ENCODE data around the gene IGFALS. TPM values are rescaled to one million over a fixed set of nuclear protein-coding genes. Genes with fewer than 3 reads are reported as not detected.

Gene IGFALS
- total RNA-seq, 4 donors from 2014 or later, result 0.47 to 1.1 (median 0.67) TPM; not detected in 1

DNA sequence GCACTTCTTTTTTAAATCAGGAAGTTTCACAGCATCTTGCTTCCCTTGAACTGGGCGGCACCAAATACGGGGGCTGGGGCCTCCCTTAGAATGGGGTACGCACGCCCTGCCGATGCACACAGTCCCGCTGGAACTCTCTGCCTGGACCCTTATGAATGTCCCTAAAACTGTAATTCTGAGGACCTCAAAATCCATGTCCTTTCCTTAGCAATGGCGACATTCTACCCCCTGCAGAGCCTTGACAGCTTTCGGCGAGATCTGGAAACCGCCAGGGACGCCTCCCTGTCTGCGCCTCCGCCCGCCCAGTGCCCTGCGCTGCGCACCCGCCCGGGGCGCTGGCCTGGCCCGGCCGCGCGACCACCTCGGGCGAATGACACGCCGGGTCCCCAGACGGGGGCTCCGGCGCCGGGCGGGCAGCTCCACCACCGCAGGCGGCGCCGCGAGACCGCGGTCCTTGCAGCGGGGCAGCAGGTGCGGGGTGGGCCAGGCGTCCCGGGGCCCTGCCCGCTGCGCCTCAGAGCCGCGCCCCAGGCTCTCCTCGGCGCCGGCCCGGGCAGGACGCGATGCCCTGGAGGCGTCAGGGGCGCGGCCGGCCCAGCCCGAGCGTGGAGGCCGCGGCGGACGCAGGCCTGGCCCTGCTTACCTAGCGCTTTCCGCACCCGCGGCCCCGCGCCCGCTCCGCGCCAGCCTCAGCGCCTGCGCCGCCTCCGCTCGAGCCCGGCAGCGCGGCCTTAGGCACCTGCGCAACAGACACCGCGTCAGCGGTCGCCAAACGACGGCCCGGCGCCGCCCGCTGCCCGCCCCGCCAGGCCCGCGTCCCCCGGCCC is 32.6 kb upstream of the IGFALS start:
- ATAC-seq, result peak; percentile 77
- whole genome bisulfite sequencing, 2 donors (ENCODE audit: low coverage in 1 of 2), result 15% methylated on average over 6 of the region's 96 CpGs; no CpG with 5 or more reads in 1 of the 2 donors

DNA sequence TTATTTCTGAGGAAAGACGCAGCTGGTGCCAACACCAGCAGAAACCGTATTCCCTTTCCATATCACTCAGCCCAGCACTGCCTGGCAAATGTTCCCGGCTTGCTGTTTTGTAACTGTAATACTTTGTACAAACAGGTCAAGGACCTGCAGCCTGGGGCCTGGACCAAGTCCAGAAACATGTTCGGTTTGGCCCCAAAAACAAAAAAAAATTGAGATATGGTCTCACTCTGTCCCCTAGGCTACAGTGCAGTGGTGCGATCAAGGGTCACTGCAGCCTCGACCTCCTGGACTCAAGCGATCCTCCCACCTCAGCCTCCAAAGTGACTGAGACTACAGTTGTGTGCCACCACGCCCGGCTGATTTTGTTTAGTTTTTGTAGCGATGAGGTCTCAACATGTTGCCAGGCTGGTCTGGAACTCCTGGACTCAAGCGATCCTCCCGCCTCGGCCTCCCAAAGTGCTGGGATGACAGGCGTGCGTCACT is 31.9 kb upstream of the IGFALS start:
- Histone ChIP-seq H3K4me1 (peaks cover 0 to 73% (median 23%) of the 10 kb centered on the region in 3 donors), H3K27ac (peak overlapping the region in 3 of 4 donors; percentile 91 to 96 (median 92)), H3K27me3 (no peaks in the 10 kb centered on the region), H3K36me3 (peaks cover 0 to 31% of the 10 kb centered on the region in 2 donors), H3K4me3 (peak overlapping the region; percentile 57 to 79), H3K9me3 (no peaks in the 10 kb centered on the region)
- WGBS, 2 donors (ENCODE audit: low coverage in 1 of 2), result 50 to 67% methylated on average over 5 to 7 of the region's 15 CpGs
- ATAC-seq, result no peak
- no peak for TF ChIP-seq POLR2AphosphoS5 (IDR thresholded peaks at IDR 0.05)
- no peak for TF ChIP-seq EP300 (IDR thresholded peaks at IDR 0.05)
- no peak for TF ChIP-seq POLR2A (IDR thresholded peaks at IDR 0.05)
- TF ChIP-seq, protein P1, sequence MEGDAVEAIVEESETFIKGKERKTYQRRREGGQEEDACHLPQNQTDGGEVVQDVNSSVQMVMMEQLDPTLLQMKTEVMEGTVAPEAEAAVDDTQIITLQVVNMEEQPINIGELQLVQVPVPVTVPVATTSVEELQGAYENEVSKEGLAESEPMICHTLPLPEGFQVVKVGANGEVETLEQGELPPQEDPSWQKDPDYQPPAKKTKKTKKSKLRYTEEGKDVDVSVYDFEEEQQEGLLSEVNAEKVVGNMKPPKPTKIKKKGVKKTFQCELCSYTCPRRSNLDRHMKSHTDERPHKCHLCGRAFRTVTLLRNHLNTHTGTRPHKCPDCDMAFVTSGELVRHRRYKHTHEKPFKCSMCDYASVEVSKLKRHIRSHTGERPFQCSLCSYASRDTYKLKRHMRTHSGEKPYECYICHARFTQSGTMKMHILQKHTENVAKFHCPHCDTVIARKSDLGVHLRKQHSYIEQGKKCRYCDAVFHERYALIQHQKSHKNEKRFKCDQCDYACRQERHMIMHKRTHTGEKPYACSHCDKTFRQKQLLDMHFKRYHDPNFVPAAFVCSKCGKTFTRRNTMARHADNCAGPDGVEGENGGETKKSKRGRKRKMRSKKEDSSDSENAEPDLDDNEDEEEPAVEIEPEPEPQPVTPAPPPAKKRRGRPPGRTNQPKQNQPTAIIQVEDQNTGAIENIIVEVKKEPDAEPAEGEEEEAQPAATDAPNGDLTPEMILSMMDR (IDR thresholded peaks at IDR 0.05), result no peak

More for the DNA sequence above, 32.6 kb upstream of the IGFALS start:
- Histone ChIP-seq H3K27me3 (no peaks in the 10 kb centered on the region), H3K36me3 (peaks cover 0 to 29% of the 10 kb centered on the region in 2 donors), H3K27ac (peak overlapping the region; percentile 7 to 96 (median 92)), H3K4me1 (peaks cover 0 to 77% (median 23%) of the 10 kb centered on the region in 3 donors), H3K9me3 (no peaks in the 10 kb centered on the region), H3K4me3 (peak overlapping the region; percentile 57 to 79)
- no peak for TF ChIP-seq POLR2A (IDR thresholded peaks at IDR 0.05)
- no peak for TF ChIP-seq POLR2AphosphoS5 (IDR thresholded peaks at IDR 0.05)
- TF ChIP-seq, protein P1 (IDR thresholded peaks at IDR 0.05), result peak in 2 of 4 experiments; percentile 28 to 36

DNA sequence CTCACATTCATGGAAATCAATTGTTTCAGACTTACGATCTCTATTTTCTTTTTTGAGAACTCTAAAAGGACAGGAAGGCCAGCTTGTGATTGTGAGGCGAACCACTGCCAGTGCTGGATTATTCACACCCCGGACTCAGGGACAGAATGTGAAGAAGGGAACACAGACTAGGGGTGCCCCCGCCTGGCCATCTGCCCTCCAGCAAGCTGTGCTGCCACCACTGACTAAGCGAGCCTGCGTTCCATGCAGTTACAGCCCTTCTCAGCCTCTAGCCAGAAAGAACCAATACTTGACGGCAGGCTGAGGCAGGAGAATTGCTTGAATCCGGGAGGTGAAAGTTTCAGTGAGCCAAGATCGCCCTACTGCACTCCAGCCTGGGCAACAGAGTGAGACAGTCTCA is 30.3 kb upstream of the IGFALS start:
- Histone ChIP-seq H3K9me3 (no peaks in the 10 kb centered on the region), H3K27me3 (no peaks in the 10 kb centered on the region), H3K4me3 (no peak overlapping the region), H3K27ac (no peak overlapping the region), H3K36me3 (peaks cover 0 to 42% of the 10 kb centered on the region in 2 donors), H3K4me1 (peaks cover 0 to 57% (median 18%) of the 10 kb centered on the region in 3 donors)
- TF ChIP-seq EP300 (IDR thresholded peaks at IDR 0.05), result no peak
- TF ChIP-seq, protein P1 (IDR thresholded peaks at IDR 0.05), result no peak
- no peak for TF ChIP-seq POLR2AphosphoS5 (IDR thresholded peaks at IDR 0.05)
- TF ChIP-seq POLR2A (IDR thresholded peaks at IDR 0.05), result no peak
- WGBS, 2 donors (ENCODE audit: low coverage in 1 of 2), result 51 to 57% methylated on average over 5 to 6 of the region's 9 CpGs
- ATAC-seq, result no peak

DNA sequence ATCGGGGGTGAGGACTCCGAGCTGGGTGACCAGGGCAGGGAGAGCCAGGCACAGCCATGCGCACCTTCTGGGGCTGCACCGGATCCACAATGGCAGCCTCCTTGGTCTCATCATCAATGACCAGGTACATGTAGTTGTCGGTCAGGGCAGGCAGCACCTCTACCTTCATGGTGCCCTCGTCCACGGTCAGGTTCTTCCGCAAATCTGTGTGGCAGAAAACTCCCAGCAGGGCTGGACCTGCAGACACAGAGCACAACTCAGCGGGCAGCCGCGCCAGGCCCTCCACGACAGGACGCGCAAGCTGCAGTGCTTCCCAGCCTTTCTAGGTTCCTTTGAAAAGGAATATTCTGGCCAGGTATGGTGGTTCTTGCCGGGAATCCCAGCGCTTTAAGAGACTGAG is 29.3 kb upstream of the IGFALS start:
- no peak overlapping the region for H3K4me3 ChIP-seq
- H3K4me1 ChIP-seq, result peaks cover 0 to 46% (median 16%) of the 10 kb centered on the region in 3 donors
- WGBS, 2 donors (ENCODE audit: low coverage in 1 of 2), result 89% methylated on average over 11 of the region's 16 CpGs; no CpG with 5 or more reads in 1 of the 2 donors
- H3K36me3 ChIP-seq, result peaks cover 0 to 53% of the 10 kb centered on the region in 2 donors
- TF ChIP-seq, protein P1 (IDR thresholded peaks at IDR 0.05), result no peak
- H3K27ac ChIP-seq, result no peak overlapping the region
- H3K27me3 ChIP-seq, result no peaks in the 10 kb centered on the region
- ATAC-seq, result no peak
- no peaks in the 10 kb centered on the region for H3K9me3 ChIP-seq

All from gastroesophageal sphincter (tissue), 4 donors.